HG03521 (cell line): Measurements from ENCODE around the gene DIP2C.
"Not testable (repeated sequence)": the region's sequence is repeated elsewhere in the genome, so short reads cannot be mapped to it uniquely, and the experiment has no call there.

ENCODE experiments used
- ATAC-seq: cut with Tn5 transposase; IDR thresholded peaks from one replicate; pipeline ENCODE4 v1.9.1; 2021; ENCODE audit warnings: mild to moderate bottlenecking, moderate library complexity; ENCODE audit not compliant: unreplicated experiment

DIP2C gene

GRCh38 chr10:644076-644942 lies 45.2 kb downstream of the DIP2C start:
- no peak for ATAC-seq

- ATAC-seq: no peak
Observed at GRCh38 chr10:642186-642890, 47.1 kb downstream of the DIP2C start.

GRCh38 chr10:641149-642010 lies 48.1 kb downstream of the DIP2C start:
- no peak for ATAC-seq

DNA sequence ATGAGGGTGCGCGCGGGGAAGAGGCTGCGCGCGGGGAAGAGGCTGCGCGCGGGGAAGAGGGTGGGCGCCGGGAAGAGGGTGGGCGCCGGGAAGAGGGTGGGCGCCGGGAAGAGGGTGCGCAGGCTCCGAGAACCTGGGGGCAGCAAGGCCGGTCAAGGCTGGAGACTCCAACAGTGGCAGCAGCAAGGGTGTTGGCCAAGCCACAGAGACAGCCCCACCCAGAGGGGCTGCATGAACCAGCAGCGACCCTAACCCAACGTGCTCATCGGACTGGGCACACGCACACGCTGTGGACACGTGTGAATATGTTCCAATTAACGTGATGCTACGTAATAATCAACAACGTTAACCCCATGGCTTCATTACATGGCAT lies 48.8 kb downstream of the DIP2C start:
- ATAC-seq: no peak

- ATAC-seq: no peak
Observed at GRCh38 chr10:639751-640672, 49.5 kb downstream of the DIP2C start.

- no peak for ATAC-seq
Observed at GRCh38 chr10:639001-639750, 50.3 kb downstream of the DIP2C start.

DNA sequence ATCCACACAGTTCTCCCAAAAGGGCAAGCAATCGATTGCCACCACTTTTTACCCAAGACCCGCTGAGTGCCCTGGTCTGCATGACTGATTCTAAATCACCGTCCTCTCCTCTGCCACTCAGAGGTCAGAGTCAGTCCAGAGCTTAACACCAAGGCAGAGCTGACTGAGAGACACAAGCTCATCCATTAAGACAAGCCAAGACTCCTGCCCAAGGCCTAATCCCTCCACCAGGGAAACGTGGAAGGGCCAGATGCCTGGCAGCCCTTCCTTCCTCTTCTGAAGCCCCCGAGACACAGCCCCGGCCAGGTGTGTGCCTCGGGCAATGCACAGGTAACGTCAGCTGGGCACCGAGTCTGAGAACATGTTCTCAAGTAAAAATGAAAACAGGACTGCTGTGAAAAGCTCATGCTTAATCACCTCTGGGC lies 51.7 kb downstream of the DIP2C start:
- ATAC-seq: no peak

GRCh38 chr10:637221-637620 lies 52.2 kb downstream of the DIP2C start:
- ATAC-seq: no peak

- ATAC-seq: no peak
Observed at GRCh38 chr10:636769-637168, 52.7 kb downstream of the DIP2C start.

GRCh38 chr10:636016-636730 lies 53.3 kb downstream of the DIP2C start:
- no peak for ATAC-seq

DNA sequence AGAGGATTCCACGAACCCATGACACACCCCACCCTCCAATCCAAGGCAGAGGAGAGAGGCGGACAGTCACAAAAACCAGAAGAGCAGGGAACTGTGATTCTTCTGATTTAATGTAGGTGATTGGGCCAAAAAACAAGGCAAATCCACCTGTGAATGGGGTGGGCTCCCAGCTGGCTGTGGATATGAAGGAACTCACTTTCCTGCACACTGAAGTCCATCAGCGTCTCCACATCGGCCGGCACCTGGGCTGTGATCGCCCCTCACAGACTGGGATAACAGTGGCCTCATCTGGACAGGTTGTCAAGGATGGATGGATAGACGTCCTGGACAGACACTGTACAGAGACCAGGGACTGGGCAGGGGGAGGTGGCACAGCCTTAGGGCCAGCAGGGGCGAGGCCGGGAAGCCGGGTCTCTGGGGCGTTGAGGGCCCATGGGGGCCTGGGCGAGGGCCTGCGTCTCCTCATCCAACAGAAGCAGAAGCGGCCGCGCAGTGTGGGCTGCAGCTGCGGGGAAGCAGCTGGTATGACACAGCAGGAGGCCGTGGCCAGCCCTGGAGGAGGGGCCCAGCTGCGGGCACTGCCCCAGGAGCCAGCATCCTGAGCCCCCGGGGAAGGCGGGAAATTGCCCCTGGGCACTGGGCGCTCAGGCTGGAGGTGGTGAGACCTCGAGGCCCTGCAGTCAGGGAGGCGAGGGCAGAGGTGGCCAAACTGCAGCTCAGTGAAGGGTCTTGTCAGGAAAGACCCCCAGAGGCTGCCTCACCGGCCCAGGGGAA lies 54.2 kb downstream of the DIP2C start:
- no peak for ATAC-seq

- no peak for ATAC-seq
Observed at GRCh38 chr10:634256-634655, 55.2 kb downstream of the DIP2C start.

DNA sequence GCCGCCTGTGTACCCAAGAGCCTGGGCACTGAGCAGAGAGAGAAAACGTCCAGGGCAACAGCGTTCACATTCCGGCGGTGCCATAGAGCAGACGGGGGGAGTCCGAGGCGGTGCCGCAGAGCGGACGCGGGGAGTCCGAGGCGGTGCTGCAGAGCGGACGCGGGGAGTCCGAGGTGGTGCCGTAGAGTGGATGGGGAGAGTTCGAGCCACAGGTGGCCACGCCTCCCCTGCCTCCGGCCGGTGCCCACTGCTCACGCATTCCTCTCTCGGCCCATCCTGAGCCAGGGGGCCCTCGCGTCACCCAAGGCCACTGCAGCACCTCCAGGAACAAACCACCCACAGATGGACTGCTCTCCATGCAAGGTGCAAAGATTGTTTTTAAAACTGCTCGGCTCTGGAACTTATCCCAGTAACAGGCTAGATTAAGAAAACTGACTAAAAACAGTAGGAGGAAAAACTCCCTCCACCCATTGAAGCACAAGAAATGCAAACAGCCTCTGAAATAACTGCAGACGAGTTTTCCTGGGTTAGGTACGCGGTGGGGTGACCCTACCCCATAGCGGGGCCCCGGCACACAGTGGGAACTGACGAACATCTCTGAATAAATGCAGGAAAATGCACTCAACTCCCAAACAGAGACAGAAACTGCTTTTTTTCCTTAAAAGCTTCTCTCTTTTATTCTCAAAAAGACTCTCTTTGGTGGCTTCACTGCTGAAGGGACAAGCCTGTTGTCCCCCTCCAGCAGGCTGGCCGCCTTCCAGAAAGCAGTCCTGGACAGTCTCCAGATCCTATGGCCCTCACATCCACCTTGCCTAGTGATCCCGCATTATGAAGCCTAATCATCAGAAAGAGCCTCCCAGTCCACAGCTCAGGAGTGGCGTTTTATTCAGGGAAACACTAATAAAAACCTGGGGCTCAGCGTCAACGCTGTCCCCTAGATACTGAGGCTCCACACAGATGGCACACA lies 55.9 kb downstream of the DIP2C start:
- ATAC-seq: no peak

DNA sequence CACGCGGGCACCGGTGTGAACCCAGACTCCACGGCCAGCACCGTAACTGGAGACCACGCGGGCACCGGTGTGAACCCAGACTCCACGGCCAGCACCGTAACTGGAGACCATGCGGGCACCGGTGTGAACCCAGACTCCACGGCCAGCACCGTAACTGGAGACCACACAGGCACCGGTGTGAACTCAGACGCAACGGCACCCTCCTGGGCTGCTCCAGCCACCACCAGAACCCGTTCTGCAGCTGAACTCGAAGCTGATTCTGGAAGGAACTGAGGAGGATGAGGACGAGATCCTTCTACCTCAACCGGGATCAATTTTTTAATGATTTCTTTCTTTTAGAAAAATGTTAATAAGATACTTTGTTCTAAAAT lies 56.7 kb downstream of the DIP2C start:
- not testable (repeated sequence) for ATAC-seq

DNA sequence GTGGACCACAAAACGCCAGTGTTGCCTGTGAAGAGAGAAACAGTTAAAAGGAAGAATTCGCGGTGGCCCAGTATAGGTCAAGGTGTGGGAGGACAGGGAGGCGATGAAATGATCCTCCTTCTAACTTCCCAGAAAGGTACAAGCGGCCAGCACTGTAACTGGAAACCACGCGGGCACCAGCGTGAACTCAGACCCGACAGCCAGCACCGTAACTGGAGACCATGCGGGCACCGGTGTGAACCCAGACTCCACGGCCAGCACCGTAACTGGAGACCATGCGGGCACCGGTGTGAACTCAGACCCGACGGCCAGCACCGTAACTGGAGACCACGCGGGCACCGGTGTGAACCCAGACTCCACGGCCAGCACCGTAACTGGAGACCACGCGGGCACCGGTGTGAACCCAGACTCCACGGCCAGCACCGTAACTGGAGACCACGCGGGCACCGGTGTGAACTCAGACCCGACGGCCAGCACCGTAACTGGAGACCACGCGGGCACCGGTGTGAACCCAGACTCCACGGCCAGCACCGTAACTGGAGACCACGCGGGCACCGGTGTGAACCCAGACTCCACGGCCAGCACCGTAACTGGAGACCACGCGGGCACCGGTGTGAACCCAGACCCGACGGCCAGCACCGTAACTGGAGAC lies 57.2 kb downstream of the DIP2C start:
- not testable (repeated sequence) for ATAC-seq

DNA sequence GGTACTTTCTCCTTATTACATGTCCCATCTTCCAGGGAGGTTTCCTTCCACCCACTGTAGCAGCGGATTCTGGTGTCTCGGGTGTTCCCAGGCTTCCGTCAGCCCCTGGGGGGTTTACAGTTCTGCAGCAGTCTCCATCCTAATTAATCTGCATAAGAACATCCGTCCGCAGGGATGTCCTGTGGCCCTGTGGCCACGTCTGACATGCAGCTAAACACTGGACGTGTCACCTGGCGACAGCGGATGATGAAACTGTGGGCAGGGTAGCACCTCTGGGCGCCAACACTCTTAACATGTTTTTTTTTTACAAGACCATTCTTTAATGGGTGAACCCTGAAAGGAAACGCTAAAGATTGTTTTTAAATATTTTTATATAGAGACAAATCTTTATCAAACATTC lies 58.2 kb downstream of the DIP2C start:
- no peak for ATAC-seq
